Parathyroid adenoma (tissue), 2 donors: ENCODE data around the gene CYB5RL.

Experiments used
- H2AFZ ChIP-seq: fragments of 300-600 bp; sonication (generic); one replicate; pipeline ENCODE4 v1.7.0; 2017; ENCODE audit warnings: antibody characterized with exemption, mild to moderate bottlenecking
- H3K27ac ChIP-seq: fragments of 300-600 bp; sonication (generic); one replicate; pipeline ENCODE4 v1.7.0; 2017
- H3K27me3 ChIP-seq: fragments of 300-600 bp; sonication (generic); one replicate; pipeline ENCODE4 v1.7.0; 2017; ENCODE audit warnings: low read length; ENCODE audit not compliant: control insufficient read depth, insufficient read depth
- H3K36me3 ChIP-seq: fragments of 300-600 bp; sonication (generic); one replicate; pipeline ENCODE4 v1.7.0; 2017; ENCODE audit warnings: low read length; ENCODE audit not compliant: control insufficient read depth, insufficient read depth
- H3K4me1 ChIP-seq: fragments of 300-600 bp; sonication (generic); one replicate; pipeline ENCODE4 v1.7.0; 2017; ENCODE audit warnings: control low read depth
- H3K4me2 ChIP-seq: fragments of 300-600 bp; sonication (generic); one replicate; pipeline ENCODE4 v1.7.0; 2017; ENCODE audit warnings: low read length
- H3K4me3 ChIP-seq: fragments of 300-600 bp; sonication (generic); one replicate; pipeline ENCODE4 v1.7.0; 2017; ENCODE audit warnings: low read depth, low read length
- H3K79me2 ChIP-seq: fragments of 300-600 bp; sonication (generic); one replicate; pipeline ENCODE4 v1.7.0; 2017; ENCODE audit warnings: control low read depth
- H3K9ac ChIP-seq: fragments of 300-600 bp; sonication (generic); one replicate; pipeline ENCODE4 v1.7.0; 2017; ENCODE audit warnings: mild to moderate bottlenecking
- H3K9me3 ChIP-seq: fragments of 300-600 bp; sonication (generic); one replicate; pipeline ENCODE4 v1.7.0; 2017; ENCODE audit warnings: low read length; ENCODE audit not compliant: control insufficient read depth
- CTCF ChIP-seq: fragments of 300-600 bp; sonication (generic); IDR thresholded peaks from one replicate; pipeline ENCODE4 v1.7.0; 2017; ENCODE audit warnings: antibody characterized with exemption, mild to moderate bottlenecking
- donor health status: primary hyperparathyroidism.

Gene CYB5RL

DNA sequence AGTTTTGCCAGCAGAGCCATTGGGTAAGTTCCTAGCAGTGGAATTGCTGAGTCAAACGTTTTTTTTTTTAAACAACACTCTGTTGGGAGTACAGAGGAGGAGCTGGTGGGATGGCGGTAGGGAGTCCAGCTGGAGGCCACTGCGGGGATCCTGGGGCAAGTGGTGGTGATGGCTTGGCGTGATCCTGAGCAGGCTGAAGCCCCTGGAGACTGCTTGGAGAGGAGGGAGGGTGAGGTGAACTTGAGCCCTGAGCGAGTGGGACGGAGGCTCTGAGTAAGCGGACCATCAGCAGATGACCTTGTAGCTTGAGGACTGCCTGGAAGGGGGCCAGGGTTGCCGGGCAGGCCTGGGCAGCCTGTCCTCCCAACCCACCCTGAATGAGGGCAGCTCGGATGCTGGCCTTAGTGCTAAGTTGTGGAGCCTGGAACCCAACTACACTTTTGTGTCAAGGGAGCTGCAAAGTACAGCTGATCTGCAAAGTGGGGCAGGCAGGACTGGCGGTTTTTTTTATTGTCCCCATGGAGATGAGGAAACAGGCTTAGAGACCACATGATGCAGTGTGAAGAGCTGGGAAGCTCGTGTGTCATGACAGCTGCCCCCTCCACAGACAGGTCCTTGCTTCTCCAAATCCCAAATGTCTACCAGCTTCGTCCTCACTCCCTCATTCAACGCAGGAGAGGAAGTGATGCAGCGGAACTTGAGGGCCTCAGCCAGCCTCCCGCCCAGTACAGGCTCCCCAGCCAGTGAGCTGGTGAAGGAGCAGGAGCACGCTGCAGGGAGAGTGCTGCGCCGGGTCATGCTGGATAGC lies 20.4 kb upstream of the CYB5RL start:
- Histone ChIP-seq H2AFZ (peak overlapping the region; percentile 25), H3K9ac (no peak overlapping the region), H3K36me3 (no peaks in the 10 kb centered on the region), H3K27me3 (no peaks in the 10 kb centered on the region), H3K4me1 (peaks cover 17% of the 10 kb centered on the region), H3K9me3 (no peaks in the 10 kb centered on the region), H3K4me3 (no peak overlapping the region), H3K79me2 (no peaks in the 10 kb centered on the region), H3K4me2 (peak overlapping the region; percentile 43), H3K27ac (peak overlapping the region; percentile 76)
- no peak for TF ChIP-seq CTCF

- Histone ChIP-seq H3K27ac (peak overlapping the region; percentile 76), H3K9ac (no peak overlapping the region), H3K4me3 (no peak overlapping the region)
Observed at GRCh38 chr1:54219688-54220003, 19.8 kb upstream of the CYB5RL start.

GRCh38 chr1:54218883-54219687 lies 19.3 kb upstream of the CYB5RL start:
- Histone ChIP-seq H2AFZ (no peak overlapping the region), H3K36me3 (no peaks in the 10 kb centered on the region), H3K9me3 (no peaks in the 10 kb centered on the region), H3K4me1 (peaks cover 17% of the 10 kb centered on the region), H3K4me3 (no peak overlapping the region), H3K79me2 (no peaks in the 10 kb centered on the region), H3K27me3 (no peaks in the 10 kb centered on the region), H3K27ac (peak overlapping the region; percentile 76), H3K4me2 (no peak overlapping the region), H3K9ac (no peak overlapping the region)
- no peak for TF ChIP-seq CTCF

More at GRCh38 chr1:54219688-54220003, 19.8 kb upstream of the CYB5RL start:
- Histone ChIP-seq H2AFZ (peak overlapping the region; percentile 25), H3K79me2 (no peaks in the 10 kb centered on the region), H3K9me3 (no peaks in the 10 kb centered on the region), H3K36me3 (no peaks in the 10 kb centered on the region), H3K27me3 (no peaks in the 10 kb centered on the region), H3K4me1 (peaks cover 17% of the 10 kb centered on the region), H3K4me2 (peak overlapping the region; percentile 43)
- no peak for TF ChIP-seq CTCF

DNA sequence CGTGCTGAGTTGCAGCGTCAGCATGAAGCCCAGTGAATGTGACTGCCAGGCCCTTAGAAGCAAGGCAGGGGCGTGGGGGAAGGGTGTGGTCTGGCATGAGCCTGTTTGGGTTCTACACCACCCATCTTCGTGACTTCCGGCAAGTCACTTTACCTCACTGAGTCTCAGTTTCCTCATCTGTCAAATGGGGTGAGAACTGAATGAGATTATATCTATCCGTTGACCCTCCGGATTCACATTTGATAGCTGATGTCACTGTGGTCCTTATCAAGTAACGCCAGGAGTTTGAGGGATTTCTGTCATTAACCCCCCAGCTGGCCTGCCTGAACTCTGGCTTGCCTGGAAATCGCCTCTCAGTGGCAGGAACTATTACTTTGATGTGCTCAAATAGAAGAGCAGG lies 15.7 kb upstream of the CYB5RL start:
- no peak overlapping the region for H3K27ac ChIP-seq

More for the DNA sequence above, 15.7 kb upstream of the CYB5RL start:
- Histone ChIP-seq H2AFZ (no peak overlapping the region), H3K9ac (no peak overlapping the region), H3K4me2 (no peak overlapping the region), H3K79me2 (no peaks in the 10 kb centered on the region), H3K36me3 (no peaks in the 10 kb centered on the region), H3K4me1 (peaks cover 15% of the 10 kb centered on the region), H3K9me3 (no peaks in the 10 kb centered on the region), H3K4me3 (no peak overlapping the region), H3K27me3 (no peaks in the 10 kb centered on the region)
- no peak for TF ChIP-seq CTCF
